Fibroblast of the aortic adventitia (primary cell): Measurements from ENCODE around the gene LRRC59. TPM values are rescaled to one million over a fixed set of nuclear protein-coding genes. Genes with fewer than 3 reads are reported as not detected.

Experiments
- DNase-seq: peaks from one replicate; pipeline ENCODE4 v3.0.0-alpha.2; 2010; ENCODE audit warnings: low read depth
- H3K4me3 ChIP-seq: 2 replicates; pipeline ENCODE4 v1.5.1; 2011; ENCODE audit warnings: low read depth, mild to moderate bottlenecking, control low read depth, low read length, moderate library complexity
- CTCF ChIP-seq: IDR thresholded peaks from 2 replicates; pipeline ENCODE4 v1.5.1; 2011; ENCODE audit warnings: mild to moderate bottlenecking, low read length, control low read depth, inconsistent platforms; ENCODE audit not compliant: insufficient read depth
- total RNA-seq: library from RNA; depleted of rRNA; stranded (reverse); fragments of >200 nt; gene quantifications from 2 replicates; pipeline ENCODE4 v1.2.3, GENCODE V29; 2012; ENCODE audit warnings: low replicate concordance

LRRC59 gene
- total RNA-seq, 1 donor, result 126 TPM

- DNase-seq, result no peak
- no peak for TF ChIP-seq CTCF
Measured at GRCh38 chr17:50386510-50386909, 10.8 kb downstream of the LRRC59 start.

GRCh38 chr17:50382931-50383330 is 14.4 kb downstream of the LRRC59 start:
- TF ChIP-seq CTCF, result no peak
- no peak for DNase-seq
- H3K4me3 ChIP-seq, result no peak overlapping the region

More at GRCh38 chr17:50386510-50386909, 10.8 kb downstream of the LRRC59 start:
- H3K4me3 ChIP-seq, result no peak overlapping the region

- no peak for TF ChIP-seq CTCF
- DNase-seq, result no peak
- no peak overlapping the region for H3K4me3 ChIP-seq
Measured at GRCh38 chr17:50381920-50382319, 15.4 kb downstream of the LRRC59 start.

GRCh38 chr17:50381260-50381815 is 16.0 kb downstream of the LRRC59 start:
- H3K4me3 ChIP-seq, result no peak overlapping the region
- DNase-seq, result no peak
- TF ChIP-seq CTCF, result no peak

- H3K4me3 ChIP-seq, result no peak overlapping the region
- peak; percentile 14 for TF ChIP-seq CTCF
- no peak for DNase-seq
Measured at GRCh38 chr17:50380369-50381259, 16.7 kb downstream of the LRRC59 start.

GRCh38 chr17:50379351-50380132 is 17.8 kb downstream of the LRRC59 start:
- TF ChIP-seq CTCF, result no peak
- DNase-seq, result no peak
- H3K4me3 ChIP-seq, result no peak overlapping the region
